DND-41 (cell line): ENCODE data around the gene CYP19A1.

Source experiments
- ATAC-seq: fragments of 200-7000 bp; cut with Tn5 transposase; 3 replicates; pipeline ENCODE4 v1.9.1; 2021; ENCODE audit warnings: low read depth; ENCODE audit not compliant: insufficient read depth
- DNase-seq: peaks from one replicate; pipeline ENCODE4 v3.0.0-alpha.2; 2020
- H2AFZ ChIP-seq: 2 replicates; pipeline ENCODE4 v1.6.0; 2012; ENCODE audit warnings: low read depth, low read length
- H3K27ac ChIP-seq: 2 replicates; pipeline ENCODE4 v1.5.1; 2012; ENCODE audit warnings: low read length, inconsistent platforms
- H3K27me3 ChIP-seq: fragments of 200-600 bp; sonication (generic); 2 replicates; pipeline ENCODE4 v1.6.0; 2012; ENCODE audit warnings: low read length, mild to moderate bottlenecking, inconsistent platforms; ENCODE audit not compliant: insufficient read depth, poor library complexity
- H3K36me3 ChIP-seq: 2 replicates; pipeline ENCODE4 v1.5.1; 2012; ENCODE audit warnings: low read length, inconsistent platforms; ENCODE audit not compliant: insufficient read depth
- H3K4me1 ChIP-seq: 2 replicates; pipeline ENCODE4 v1.5.1; 2012; ENCODE audit warnings: mild to moderate bottlenecking, low read length; ENCODE audit not compliant: insufficient read depth
- H3K4me2 ChIP-seq: 2 replicates; pipeline ENCODE4 v1.6.0; 2012; ENCODE audit warnings: mild to moderate bottlenecking, moderate library complexity, low read length, inconsistent platforms; ENCODE audit not compliant: insufficient read depth
- H3K4me3 ChIP-seq, 2 experiments: fragments of 200-600 bp in 1 of 2; shearing (Covaris generic) in 1 of 2; 2 replicates each; pipeline ENCODE4 v1.5.1; 2012 to 2016; ENCODE audit warnings: inconsistent platforms in 2 of 2, low read length in 2 of 2, mild to moderate bottlenecking in 2 of 2, low read depth in 1 of 2, moderate library complexity in 1 of 2
- H3K79me2 ChIP-seq: 2 replicates; pipeline ENCODE4 v1.6.0; 2012; ENCODE audit warnings: low read length, inconsistent platforms; ENCODE audit not compliant: insufficient read depth
- H3K9ac ChIP-seq: 2 replicates; pipeline ENCODE4 v1.6.0; 2012; ENCODE audit warnings: low read depth, mild to moderate bottlenecking, inconsistent platforms, low read length, moderate library complexity
- H3K9me3 ChIP-seq: 2 replicates; pipeline ENCODE4 v1.5.1; 2012; ENCODE audit warnings: low read length, moderate library complexity, mild to moderate bottlenecking, inconsistent platforms; ENCODE audit not compliant: insufficient read depth, severe bottlenecking
- H4K20me1 ChIP-seq: 2 replicates; pipeline ENCODE4 v1.6.0; 2012; ENCODE audit warnings: low read length; ENCODE audit not compliant: insufficient read depth
- CTCF ChIP-seq: IDR thresholded peaks from 2 replicates; pipeline ENCODE4 v1.5.1; 2012; ENCODE audit warnings: borderline replicate concordance, low read length, moderate library complexity, mild to moderate bottlenecking; ENCODE audit not compliant: poor library complexity, severe bottlenecking; ENCODE audit errors: extremely low read depth
- EZH2 ChIP-seq: IDR thresholded peaks from 3 replicates; pipeline ENCODE4 v1.6.1; 2012; ENCODE audit warnings: borderline replicate concordance, low read depth, mild to moderate bottlenecking, moderate library complexity, low read length, inconsistent platforms; ENCODE audit not compliant: severe bottlenecking

The CYP19A1 gene

GRCh38 chr15:51232581-51232980 lies 105.8 kb downstream of the CYP19A1 start:
- H3K4me2 ChIP-seq = no peak overlapping the region
- no peak overlapping the region for H3K9ac ChIP-seq
- H2AFZ ChIP-seq = no peak overlapping the region
- no peaks in the 10 kb centered on the region for H3K9me3 ChIP-seq
- DNase-seq (no peak), ATAC-seq (no peak)
- peaks cover 4% of the 10 kb centered on the region for H3K27me3 ChIP-seq
- no peak for TF ChIP-seq EZH2
- TF ChIP-seq CTCF = no peak
- H3K27ac ChIP-seq = no peak overlapping the region
- no peaks in the 10 kb centered on the region for H3K79me2 ChIP-seq
- H3K4me1 ChIP-seq = no peaks in the 10 kb centered on the region
- H4K20me1 ChIP-seq = no peaks in the 10 kb centered on the region
- no peaks in the 10 kb centered on the region for H3K36me3 ChIP-seq
- H3K4me3 ChIP-seq = no peak overlapping the region

GRCh38 chr15:51229907-51230330 lies 108.5 kb downstream of the CYP19A1 start:
- Histone ChIP-seq H4K20me1 (no peaks in the 10 kb centered on the region), H3K79me2 (no peaks in the 10 kb centered on the region), H3K4me3 (no peak overlapping the region), H3K36me3 (no peaks in the 10 kb centered on the region), H3K4me2 (no peak overlapping the region), H3K9ac (no peak overlapping the region), H3K27ac (no peak overlapping the region), H3K27me3 (no peaks in the 10 kb centered on the region), H2AFZ (no peak overlapping the region), H3K9me3 (no peaks in the 10 kb centered on the region), H3K4me1 (no peaks in the 10 kb centered on the region)
- TF ChIP-seq CTCF = peak; percentile 4
- no peak for TF ChIP-seq EZH2
- ATAC-seq = no peak
- no peak for DNase-seq

GRCh38 chr15:51227940-51228732 lies 110.3 kb downstream of the CYP19A1 start:
- DNase-seq (peak; percentile 26), ATAC-seq (peak; percentile 71)
- H3K27ac ChIP-seq = no peak overlapping the region
- H3K4me3 ChIP-seq = no peak overlapping the region
- no peaks in the 10 kb centered on the region for H3K27me3 ChIP-seq
- no peaks in the 10 kb centered on the region for H4K20me1 ChIP-seq
- H3K4me2 ChIP-seq = no peak overlapping the region
- TF ChIP-seq CTCF (no peak), EZH2 (no peak)
- H2AFZ ChIP-seq = no peak overlapping the region
- H3K36me3 ChIP-seq = no peaks in the 10 kb centered on the region
- no peaks in the 10 kb centered on the region for H3K79me2 ChIP-seq
- H3K9me3 ChIP-seq = no peaks in the 10 kb centered on the region
- no peaks in the 10 kb centered on the region for H3K4me1 ChIP-seq
- H3K9ac ChIP-seq = no peak overlapping the region
